ENCODE data around the gene NR2C1. TPM values are rescaled to one million over a fixed set of nuclear protein-coding genes. Genes with fewer than 3 reads are reported as not detected.

The NR2C1 gene
- total RNA-seq, 1 donor from 2014 or later = 70.2 TPM

DNA sequence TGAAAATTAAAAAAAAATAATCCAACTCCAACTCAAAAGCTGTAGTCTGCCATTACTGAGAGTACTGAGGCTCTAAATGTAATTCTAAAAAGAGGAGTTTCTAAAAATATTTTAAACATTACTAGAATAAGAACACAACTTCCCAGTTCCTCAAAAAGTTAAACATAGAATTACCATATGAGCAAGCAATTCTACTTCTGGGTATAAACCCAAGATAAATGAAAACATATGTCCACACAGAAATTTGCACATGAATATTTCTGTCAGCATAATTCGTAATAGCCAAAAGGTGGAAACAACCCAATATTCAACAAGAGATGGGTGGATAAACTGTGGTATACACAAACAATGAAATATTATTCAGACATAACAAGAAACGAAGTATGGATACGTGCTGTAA is 15.0 kb upstream of the NR2C1 start:
- no peak for TF ChIP-seq CTCF (IDR thresholded peaks at IDR 0.05; ENCODE audit: unreplicated experiment)
- H3K4me1 Mint-ChIP-seq (ENCODE audit: unreplicated experiment) = peaks cover 22% of the 10 kb centered on the region
- H3K9me3 Mint-ChIP-seq (ENCODE audit: unreplicated experiment) = no peaks in the 10 kb centered on the region
- peaks cover 24% of the 10 kb centered on the region for H3K36me3 Mint-ChIP-seq (ENCODE audit: low read depth, unreplicated experiment)
- H3K27ac Mint-ChIP-seq (ENCODE audit: unreplicated experiment) = no peak overlapping the region
- no peaks in the 10 kb centered on the region for H3K27me3 Mint-ChIP-seq (ENCODE audit: unreplicated experiment)
- DNase-seq (ENCODE audit: low spot score) = no peak
- H3K4me3 Mint-ChIP-seq (ENCODE audit: unreplicated experiment) = no peak overlapping the region

DNA sequence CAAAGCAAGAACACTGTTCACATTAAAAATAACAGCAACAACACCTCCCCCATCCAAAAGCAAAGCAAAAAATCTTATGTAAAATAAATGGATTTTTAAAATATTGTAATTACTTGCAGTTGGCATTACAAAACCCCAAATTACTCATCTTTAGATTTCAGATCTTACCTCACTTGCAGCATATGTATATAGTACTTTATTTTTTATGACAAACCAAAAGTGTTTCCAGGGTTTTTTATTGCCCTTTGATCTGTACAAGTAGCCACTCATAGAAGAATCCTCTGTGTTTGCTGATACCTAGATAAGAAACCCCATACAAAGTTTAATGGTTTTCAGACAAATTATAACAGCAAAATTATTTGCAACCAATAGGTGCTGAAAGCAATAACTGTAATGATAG is 12.2 kb upstream of the NR2C1 start:
- Mint-ChIP-seq H3K27me3 (ENCODE audit: unreplicated experiment) (no peaks in the 10 kb centered on the region), H3K36me3 (ENCODE audit: low read depth, unreplicated experiment) (peaks cover 12% of the 10 kb centered on the region), H3K9me3 (ENCODE audit: unreplicated experiment) (no peaks in the 10 kb centered on the region), H3K4me1 (ENCODE audit: unreplicated experiment) (peaks cover 25% of the 10 kb centered on the region), H3K27ac (ENCODE audit: unreplicated experiment) (no peak overlapping the region), H3K4me3 (ENCODE audit: unreplicated experiment) (no peak overlapping the region)
- no peak for DNase-seq (ENCODE audit: low spot score)
- no peak for TF ChIP-seq CTCF (IDR thresholded peaks at IDR 0.05; ENCODE audit: unreplicated experiment)

DNA sequence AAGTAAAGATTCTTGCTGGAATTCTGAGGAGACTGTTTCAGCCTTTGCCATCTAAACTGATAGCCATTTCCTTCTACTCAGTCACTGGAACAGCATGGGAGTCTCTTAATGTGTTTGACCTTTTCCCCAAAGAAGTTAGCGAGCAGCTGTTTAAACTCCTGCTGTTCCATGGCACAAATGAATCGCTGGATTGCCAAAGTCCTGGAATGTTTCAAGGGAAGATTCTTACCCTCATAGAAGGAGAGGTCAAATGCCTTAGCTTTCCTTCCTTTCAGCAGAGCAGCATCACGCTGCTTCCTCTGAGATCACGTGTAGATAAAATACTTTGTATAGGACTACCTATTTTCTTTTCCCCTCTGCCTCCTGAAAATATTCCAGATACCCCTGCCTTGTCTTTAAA is 10.5 kb upstream of the NR2C1 start:
- Mint-ChIP-seq H3K27me3 (ENCODE audit: unreplicated experiment) (no peaks in the 10 kb centered on the region), H3K36me3 (ENCODE audit: low read depth, unreplicated experiment) (peaks cover 4% of the 10 kb centered on the region), H3K4me1 (ENCODE audit: unreplicated experiment) (peaks cover 20% of the 10 kb centered on the region), H3K9me3 (ENCODE audit: unreplicated experiment) (no peaks in the 10 kb centered on the region), H3K27ac (ENCODE audit: unreplicated experiment) (peak overlapping the region; percentile 76), H3K4me3 (ENCODE audit: unreplicated experiment) (peak overlapping the region; percentile 57)
- TF ChIP-seq CTCF (IDR thresholded peaks at IDR 0.05; ENCODE audit: unreplicated experiment) = no peak
- peak; percentile 38 for DNase-seq (ENCODE audit: low spot score)

DNA sequence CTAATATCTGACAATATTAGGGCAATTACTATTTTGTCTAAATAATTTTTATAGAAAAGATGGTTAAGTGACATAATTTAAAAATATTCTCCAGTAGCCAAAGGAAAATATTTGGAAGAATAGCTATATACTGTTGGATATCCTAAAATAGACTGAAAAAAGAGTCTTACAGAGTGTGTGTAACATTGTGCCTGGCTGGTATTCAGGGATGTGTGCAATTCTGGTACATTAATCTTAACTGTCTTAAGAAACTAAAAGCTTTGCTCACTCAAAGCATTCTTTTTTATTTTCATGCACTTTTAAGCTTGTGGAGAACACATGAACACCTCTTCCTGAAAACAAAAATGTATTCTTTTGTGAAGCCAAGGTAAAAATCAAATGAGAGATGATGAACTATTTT is 10.1 kb upstream of the NR2C1 start:
- H3K27ac Mint-ChIP-seq (ENCODE audit: unreplicated experiment) = peak overlapping the region; percentile 76
- H3K27me3 Mint-ChIP-seq (ENCODE audit: unreplicated experiment) = no peaks in the 10 kb centered on the region
- no peaks in the 10 kb centered on the region for H3K36me3 Mint-ChIP-seq (ENCODE audit: low read depth, unreplicated experiment)
- peaks cover 20% of the 10 kb centered on the region for H3K4me1 Mint-ChIP-seq (ENCODE audit: unreplicated experiment)
- DNase-seq (ENCODE audit: low spot score) = no peak
- TF ChIP-seq CTCF (IDR thresholded peaks at IDR 0.05; ENCODE audit: unreplicated experiment) = no peak
- H3K4me3 Mint-ChIP-seq (ENCODE audit: unreplicated experiment) = no peak overlapping the region
- H3K9me3 Mint-ChIP-seq (ENCODE audit: unreplicated experiment) = no peaks in the 10 kb centered on the region

- DNase-seq (ENCODE audit: low spot score) = no peak
- TF ChIP-seq CTCF (IDR thresholded peaks at IDR 0.05; ENCODE audit: unreplicated experiment) = no peak
- Mint-ChIP-seq H3K4me3 (ENCODE audit: unreplicated experiment) (peak overlapping the region; percentile 7), H3K27me3 (ENCODE audit: unreplicated experiment) (peaks cover 4% of the 10 kb centered on the region), H3K27ac (ENCODE audit: unreplicated experiment) (peak overlapping the region; percentile 98), H3K9me3 (ENCODE audit: unreplicated experiment) (no peaks in the 10 kb centered on the region), H3K4me1 (ENCODE audit: unreplicated experiment) (peaks cover 26% of the 10 kb centered on the region), H3K36me3 (ENCODE audit: low read depth, unreplicated experiment) (peaks cover 5% of the 10 kb centered on the region)
Observed at GRCh38 chr12:95077341-95077740, 3.9 kb upstream of the NR2C1 start.

Data from endothelial cell (in vitro differentiated cells).